GM12873 (cell line): ENCODE results near the gene GNS.

Experiments used
- TF ChIP-seq, protein P1 (sequence below): IDR thresholded peaks from 2 replicates; pipeline ENCODE4 v1.5.1; 2012; ENCODE audit warnings: low read depth, mild to moderate bottlenecking, moderate library complexity, low read length, control low read depth; ENCODE audit not compliant: insufficient read depth; ENCODE audit errors: missing control alignments

The GNS gene

DNA sequence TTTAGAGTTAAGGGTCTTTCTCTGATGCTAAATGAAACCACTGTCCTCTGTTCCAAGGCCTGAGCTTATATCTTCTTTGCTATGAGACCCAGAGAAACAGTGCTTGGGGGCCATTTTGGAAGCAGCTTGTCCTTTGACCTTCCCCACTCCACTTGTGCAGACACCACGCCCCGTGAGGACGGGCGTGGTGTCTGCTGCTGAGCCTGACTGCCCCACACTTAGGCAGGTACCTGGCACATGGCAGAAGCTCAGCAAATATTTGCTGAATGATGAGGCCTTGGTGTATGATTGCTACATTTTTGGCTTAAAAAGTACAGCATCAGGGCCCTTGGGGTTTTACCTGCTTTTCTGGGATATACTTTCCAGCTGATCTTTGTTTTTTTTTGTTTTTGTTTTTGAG lies 79.0 kb downstream of the GNS start:
- TF ChIP-seq, protein P1, sequence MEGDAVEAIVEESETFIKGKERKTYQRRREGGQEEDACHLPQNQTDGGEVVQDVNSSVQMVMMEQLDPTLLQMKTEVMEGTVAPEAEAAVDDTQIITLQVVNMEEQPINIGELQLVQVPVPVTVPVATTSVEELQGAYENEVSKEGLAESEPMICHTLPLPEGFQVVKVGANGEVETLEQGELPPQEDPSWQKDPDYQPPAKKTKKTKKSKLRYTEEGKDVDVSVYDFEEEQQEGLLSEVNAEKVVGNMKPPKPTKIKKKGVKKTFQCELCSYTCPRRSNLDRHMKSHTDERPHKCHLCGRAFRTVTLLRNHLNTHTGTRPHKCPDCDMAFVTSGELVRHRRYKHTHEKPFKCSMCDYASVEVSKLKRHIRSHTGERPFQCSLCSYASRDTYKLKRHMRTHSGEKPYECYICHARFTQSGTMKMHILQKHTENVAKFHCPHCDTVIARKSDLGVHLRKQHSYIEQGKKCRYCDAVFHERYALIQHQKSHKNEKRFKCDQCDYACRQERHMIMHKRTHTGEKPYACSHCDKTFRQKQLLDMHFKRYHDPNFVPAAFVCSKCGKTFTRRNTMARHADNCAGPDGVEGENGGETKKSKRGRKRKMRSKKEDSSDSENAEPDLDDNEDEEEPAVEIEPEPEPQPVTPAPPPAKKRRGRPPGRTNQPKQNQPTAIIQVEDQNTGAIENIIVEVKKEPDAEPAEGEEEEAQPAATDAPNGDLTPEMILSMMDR = no peak

DNA sequence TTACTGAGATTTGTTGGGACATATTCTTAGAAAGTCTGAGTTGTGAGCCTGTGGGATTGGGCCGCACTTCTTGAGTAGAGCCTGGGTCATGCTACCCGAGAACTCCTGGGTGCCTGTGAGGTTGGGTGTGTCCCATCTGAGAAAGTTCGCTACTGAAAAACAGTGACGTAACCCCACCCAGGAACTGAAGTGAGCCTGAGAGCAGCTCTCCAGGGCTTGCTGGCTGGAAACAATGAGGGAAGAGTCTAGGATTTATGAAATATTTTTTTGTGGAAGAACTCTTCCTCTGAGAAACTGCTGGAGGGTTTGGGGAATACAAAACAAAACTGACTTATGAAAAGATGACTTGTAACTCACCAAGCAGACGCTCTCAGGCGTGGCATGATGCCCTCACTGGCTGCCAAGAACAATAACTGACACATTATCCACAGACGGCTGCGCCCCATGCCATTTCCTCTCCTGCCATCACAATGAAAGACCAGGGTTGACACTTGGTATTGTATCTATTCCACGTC lies 79.7 kb downstream of the GNS start:
- TF ChIP-seq, protein P1 = no peak

DNA sequence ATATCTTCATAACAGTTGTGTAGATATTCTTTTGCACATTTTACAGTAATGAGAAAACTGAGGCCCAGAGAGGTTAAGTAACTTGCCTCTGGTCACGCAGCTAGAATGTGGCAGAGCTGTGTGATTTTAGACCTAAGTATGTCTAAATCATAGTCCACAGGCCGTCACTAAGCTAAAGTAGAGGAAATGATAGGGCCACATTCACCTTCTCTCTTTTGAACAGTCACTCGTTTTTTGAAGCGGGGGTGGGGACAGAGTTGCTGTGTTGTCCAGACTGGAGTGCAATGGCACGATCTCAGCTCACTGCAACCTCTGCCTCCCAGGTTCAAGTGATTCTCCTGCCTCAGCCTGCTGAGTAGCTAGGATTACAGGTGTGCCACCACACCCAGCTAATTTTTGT lies 80.4 kb downstream of the GNS start:
- TF ChIP-seq, protein P1 = no peak

DNA sequence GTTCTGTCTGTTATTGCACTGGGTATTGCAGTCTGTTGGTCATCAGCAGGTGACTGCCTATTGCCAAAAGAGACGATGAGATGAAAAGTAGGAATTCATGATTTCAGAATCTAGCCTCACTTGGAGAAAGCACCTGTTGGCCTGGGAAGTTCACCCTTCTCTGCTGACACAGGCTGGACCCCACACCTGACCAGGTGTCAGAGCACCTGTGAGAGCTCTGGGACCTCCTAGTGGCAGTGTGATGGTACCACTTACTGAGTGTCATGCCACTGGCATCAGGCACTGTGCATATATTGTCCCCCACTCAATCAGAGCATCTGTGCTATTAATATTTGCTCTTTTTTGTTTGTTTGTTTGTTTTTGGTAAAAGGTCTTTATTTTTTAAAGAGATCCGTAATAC lies 81.0 kb downstream of the GNS start:
- TF ChIP-seq, protein P1 = peak; percentile 50

DNA sequence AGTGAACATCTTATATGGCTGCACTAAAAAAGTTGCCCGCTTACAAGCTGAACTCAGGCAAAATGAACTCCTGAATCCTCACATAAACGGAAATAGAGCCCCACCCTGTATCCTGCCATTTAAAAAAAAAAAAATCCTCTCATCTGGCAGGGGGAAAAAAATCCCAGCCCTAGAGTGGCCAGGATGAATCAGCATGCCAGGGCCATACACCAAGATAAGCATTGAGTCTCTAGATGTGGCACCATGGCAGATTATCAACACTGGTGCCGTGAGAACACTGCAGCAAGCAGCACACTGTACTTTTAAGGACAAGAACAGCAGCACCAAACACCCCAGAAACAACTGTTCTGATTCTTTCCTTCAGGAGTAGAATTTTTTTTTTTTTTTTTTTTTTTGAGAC lies 83.4 kb downstream of the GNS start:
- TF ChIP-seq, protein P1 = no peak

DNA sequence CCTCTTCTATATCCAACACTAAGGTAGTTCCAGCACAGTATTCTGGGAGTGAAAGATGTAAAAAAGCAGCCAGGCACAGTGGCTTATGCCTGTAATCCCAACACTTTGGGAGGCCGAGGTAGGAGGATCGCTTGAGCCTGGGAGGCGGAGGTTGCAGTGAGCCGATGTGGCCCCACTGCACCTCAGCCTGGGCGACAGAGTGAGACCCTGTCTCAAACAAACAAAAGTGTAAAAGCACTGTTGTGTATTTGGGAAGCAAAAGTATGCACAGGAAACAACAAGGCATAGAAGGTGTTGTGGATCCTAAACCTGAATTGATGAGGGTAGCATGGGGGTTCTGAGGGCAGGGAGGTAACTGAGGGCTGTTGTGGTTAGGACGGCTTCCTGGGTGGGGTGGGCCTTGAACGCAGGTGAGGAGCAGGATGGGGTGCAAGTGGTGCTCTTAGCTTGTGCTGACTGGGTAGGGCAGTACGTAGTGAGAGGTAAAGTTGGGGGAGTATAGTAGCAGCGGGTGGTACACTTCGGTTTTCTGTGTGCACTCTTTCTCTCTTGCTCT lies 84.8 kb downstream of the GNS start:
- TF ChIP-seq, protein P1 = no peak

DNA sequence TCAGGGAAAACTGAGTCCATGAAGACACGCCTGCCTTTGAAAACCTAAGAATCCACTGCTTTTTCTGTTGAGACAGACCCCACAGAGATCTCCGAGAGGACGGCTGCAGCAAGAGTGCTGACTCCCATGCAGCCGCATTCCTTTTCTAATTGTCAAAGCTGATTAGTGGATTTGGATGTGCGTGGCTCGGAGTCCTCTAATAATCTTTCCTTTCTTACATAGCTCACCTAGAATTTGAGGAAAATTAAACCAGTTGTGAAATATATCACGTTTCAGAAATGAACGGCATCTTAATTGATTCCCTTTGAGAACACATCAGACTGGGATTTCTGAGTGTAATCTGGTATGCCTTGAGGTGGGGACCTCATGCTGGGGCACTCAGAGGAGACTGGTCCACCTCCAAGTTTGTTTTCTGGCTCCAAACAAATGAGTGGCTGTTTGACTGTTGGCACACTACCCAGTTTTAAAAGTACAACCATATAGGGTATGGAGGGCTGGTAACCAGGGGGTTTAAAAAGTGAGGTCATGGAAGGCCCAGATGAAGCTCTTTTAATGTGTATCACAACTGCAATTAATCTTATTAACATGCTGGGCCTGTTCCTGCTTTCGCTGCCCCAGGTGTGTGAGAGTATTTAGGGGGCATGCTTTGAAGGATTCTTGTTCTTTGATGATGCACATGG lies 85.6 kb downstream of the GNS start:
- TF ChIP-seq, protein P1 = no peak
